Smooth muscle cell of the coronary artery (primary cell): Measurements from ENCODE around the gene PCDHGA5. TPM values are rescaled to one million over a fixed set of nuclear protein-coding genes. Genes with fewer than 3 reads are reported as not detected.

Source experiments
- total RNA-seq: library from RNA; depleted of rRNA; stranded (reverse); fragments of >200 nt; gene quantifications from 2 replicates; pipeline ENCODE4 v1.2.3, GENCODE V29; 2014; ENCODE audit warnings: low replicate concordance

Gene PCDHGA5
- total RNA-seq, 1 donor from 2014 or later: 0.98 TPM

DNA sequence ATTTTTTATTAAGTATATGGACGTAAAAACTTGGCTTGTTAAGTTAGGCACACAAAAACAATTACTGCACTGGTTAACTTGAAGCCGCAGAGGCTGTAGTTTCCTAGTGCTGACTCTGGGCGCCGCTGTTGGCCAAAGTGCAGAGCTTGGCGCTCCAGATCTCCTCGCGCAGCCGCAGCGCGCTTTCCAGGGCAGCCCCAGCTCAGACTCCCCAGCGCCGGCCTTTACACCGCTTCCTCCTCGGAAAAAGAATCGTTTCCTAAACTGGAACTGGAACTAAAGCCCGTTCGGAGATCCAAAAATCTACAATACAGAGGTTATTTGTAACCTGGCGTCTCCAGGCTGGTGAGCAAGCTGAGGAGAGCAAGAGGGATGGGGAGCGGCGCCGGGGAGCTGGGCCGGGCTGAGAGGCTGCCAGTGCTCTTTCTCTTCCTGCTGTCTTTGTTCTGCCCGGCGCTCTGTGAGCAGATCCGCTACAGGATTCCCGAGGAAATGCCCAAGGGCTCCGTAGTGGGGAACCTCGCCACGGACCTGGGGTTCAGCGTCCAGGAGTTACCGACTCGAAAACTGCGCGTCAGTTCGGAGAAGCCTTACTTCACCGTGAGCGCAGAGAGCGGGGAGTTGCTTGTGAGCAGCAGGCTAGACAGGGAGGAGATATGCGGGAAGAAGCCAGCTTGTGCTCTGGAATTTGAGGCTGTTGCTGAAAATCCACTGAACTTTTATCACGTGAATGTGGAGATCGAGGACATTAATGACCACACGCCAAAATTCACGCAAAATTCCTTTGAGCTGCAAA is 34.0 kb downstream of the PCDHGA5 start, which contains the start of gene PCDHGB5:
Gene PCDHGB5 (plus strand): TSS at position 192 of the 796 bp plus-strand sequence. CDS start 181 bp downstream, at position 373.

DNA sequence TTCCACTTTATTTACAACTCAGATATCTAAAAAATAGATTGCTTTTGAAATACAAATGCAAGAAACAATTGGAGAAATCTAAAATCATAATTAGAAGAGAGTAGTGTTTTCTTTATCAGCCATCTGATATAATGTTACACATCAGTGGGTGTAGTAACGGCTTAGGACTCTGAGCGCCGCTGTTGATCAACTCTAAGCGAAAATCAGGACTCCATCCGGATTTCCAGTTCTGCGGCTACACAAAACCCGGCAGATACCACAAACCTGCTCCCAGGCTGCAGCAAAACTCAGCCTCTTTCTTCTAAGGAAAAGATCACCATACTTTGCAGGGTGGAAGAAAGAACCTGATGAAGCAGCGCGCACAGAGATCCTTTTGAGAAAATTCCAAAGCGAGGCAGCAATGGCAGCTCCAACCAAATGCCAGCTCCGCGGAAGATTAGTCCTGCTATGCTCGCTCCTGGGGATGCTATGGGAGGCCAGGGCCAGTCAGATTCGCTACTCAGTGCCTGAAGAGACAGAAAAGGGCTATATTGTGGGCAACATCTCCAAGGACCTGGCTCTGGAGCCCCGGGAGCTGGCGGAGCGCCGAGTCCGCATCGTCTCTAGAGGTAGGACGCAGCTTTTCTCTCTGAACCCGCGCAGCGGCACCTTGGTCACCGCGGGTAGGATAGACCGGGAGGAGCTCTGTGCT is 38.7 kb downstream of the PCDHGA5 start, which contains the start of gene PCDHGA9:
Gene PCDHGA9 (plus strand): TSS at position 226 of the 691 bp plus-strand sequence. CDS start 175 bp downstream, at position 401.

DNA sequence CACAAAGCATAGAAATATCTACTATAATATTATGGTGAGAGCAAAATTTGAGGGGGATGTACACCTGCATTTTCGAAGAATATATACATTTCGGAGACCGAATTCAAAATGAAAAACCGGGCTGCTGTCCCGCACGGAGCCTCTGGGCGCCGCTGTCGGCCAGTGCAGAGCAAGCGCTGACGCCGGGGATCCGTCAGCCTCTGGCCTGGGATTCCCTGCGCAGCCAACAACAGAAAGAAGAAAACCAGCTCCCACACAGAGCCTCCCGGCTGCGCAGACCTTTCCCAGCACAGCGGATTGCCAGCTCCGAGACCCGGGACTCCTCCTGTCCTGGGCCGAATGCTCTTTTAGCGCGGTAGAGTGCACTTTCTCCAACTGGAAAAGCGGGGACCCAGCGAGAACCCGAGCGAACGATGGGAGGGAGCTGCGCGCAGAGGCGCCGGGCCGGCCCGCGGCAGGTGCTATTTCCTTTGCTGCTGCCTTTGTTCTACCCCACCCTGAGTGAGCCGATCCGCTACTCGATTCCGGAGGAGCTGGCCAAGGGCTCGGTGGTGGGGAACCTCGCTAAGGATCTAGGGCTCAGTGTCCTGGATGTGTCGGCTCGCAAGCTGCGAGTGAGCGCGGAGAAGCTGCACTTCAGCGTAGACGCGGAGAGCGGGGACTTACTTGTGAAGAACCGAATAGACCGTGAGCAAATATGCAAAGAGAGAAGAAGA is 44.0 kb downstream of the PCDHGA5 start, which contains the start of gene PCDHGB6:
Gene PCDHGB6 (plus strand): TSS at position 232 of the 716 bp plus-strand sequence. CDS start 182 bp downstream, at position 414.

DNA sequence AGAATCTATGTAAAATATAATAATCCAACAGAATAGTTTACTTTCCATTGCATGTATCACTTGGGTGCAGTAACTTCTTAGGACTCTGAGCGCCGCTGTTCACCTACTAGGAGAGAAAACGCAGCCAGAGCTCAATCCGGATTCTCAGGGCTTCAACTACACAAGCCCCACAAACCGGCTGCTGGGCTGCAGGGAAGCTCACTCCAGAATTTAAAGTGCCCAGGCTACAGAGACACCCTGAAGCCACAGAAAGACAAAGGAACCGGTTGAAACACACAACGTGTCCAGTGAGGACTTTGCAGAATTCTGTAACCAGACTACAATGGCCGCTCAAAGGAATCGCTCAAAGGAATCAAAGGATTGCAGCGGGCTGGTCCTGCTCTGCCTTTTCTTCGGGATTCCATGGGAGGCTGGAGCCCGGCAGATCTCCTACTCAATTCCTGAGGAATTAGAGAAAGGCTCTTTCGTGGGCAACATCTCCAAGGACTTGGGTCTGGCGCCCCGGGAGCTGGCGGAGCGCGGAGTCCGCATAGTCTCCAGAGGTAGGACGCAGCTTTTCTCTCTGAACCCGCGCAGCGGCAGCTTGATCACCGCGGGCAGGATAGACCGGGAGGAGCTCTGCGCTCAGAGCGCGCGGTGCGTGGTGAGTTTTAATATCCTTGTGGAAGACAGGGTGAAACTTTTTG is 49.0 kb downstream of the PCDHGA5 start, which contains the start of gene PCDHGA10:
Gene PCDHGA10 (plus strand): TSS at position 134 of the 686 bp plus-strand sequence. CDS start 189 bp downstream, at position 323.

Other genes with a start within 250 kb of the PCDHGA5 start
- gene PCDHB4, start 242.3 kb upstream of the PCDHGA5 start, total RNA-seq: 0.08 and 0.23 TPM in 2 replicates
- gene PCDHB5, start 229.0 kb upstream of the PCDHGA5 start, total RNA-seq: 2.3 and 3.7 TPM in 2 replicates
- gene PCDHB6, start 214.1 kb upstream of the PCDHGA5 start, total RNA-seq: 0.08 TPM in 1 of 2 replicates, not detected in the other
- gene PCDHB7, start 191.5 kb upstream of the PCDHGA5 start, total RNA-seq: 0.30 and 0.47 TPM in 2 replicates
- 0.23 and 0.35 TPM in 2 replicates for gene PCDHB8, start 186.4 kb upstream of the PCDHGA5 start, total RNA-seq
- 0.23 and 0.70 TPM in 2 replicates for gene PCDHB16, start 181.8 kb upstream of the PCDHGA5 start, total RNA-seq
- gene PCDHB9, start 177.0 kb upstream of the PCDHGA5 start, total RNA-seq: 0.12 and 0.30 TPM in 2 replicates
- 0.59 and 0.68 TPM in 2 replicates for gene PCDHB10, start 171.8 kb upstream of the PCDHGA5 start, total RNA-seq
- gene PCDHB11, start 164.5 kb upstream of the PCDHGA5 start, total RNA-seq: 0.38 and 0.70 TPM in 2 replicates
- 0.15 and 0.23 TPM in 2 replicates for gene PCDHB12, start 155.4 kb upstream of the PCDHGA5 start, total RNA-seq
- gene PCDHB13, start 150.2 kb upstream of the PCDHGA5 start, total RNA-seq: 0.59 and 0.75 TPM in 2 replicates
- gene PCDHB14, start 140.8 kb upstream of the PCDHGA5 start, total RNA-seq: 0.59 and 2.1 TPM in 2 replicates
- 0.70 and 1.2 TPM in 2 replicates for gene PCDHB15, start 118.8 kb upstream of the PCDHGA5 start, total RNA-seq
- 0.23 TPM in 1 of 2 replicates, not detected in the other for gene SLC25A2, start 60.1 kb upstream of the PCDHGA5 start, total RNA-seq
- gene TAF7, start 43.4 kb upstream of the PCDHGA5 start, total RNA-seq: 69.5 and 80.4 TPM in 2 replicates
- gene PCDHGA1, start 33.6 kb upstream of the PCDHGA5 start, total RNA-seq: 0.75 and 1.3 TPM in 2 replicates
- 1.2 and 1.7 TPM in 2 replicates for gene PCDHGA2, start 25.4 kb upstream of the PCDHGA5 start, total RNA-seq
- gene PCDHGA3, start 20.3 kb upstream of the PCDHGA5 start, total RNA-seq: 0.23 and 0.98 TPM in 2 replicates
- 1.5 and 2.4 TPM in 2 replicates for gene PCDHGB1, start 14.1 kb upstream of the PCDHGA5 start, total RNA-seq
- 3.2 and 4.4 TPM in 2 replicates for gene PCDHGA4, start 9.1 kb upstream of the PCDHGA5 start, total RNA-seq
- gene PCDHGB2, start 4.2 kb upstream of the PCDHGA5 start, total RNA-seq: 1.6 and 2.0 TPM in 2 replicates
- 3.5 and 5.6 TPM in 2 replicates for gene PCDHGB3, start 6.1 kb downstream of the PCDHGA5 start, total RNA-seq
- gene PCDHGA6, start 9.7 kb downstream of the PCDHGA5 start, total RNA-seq: 2.2 and 2.3 TPM in 2 replicates
- gene PCDHGA7, start 18.6 kb downstream of the PCDHGA5 start, total RNA-seq: 2.3 and 2.8 TPM in 2 replicates
- 22.8 and 23.2 TPM in 2 replicates for gene PCDHGB4, start 23.5 kb downstream of the PCDHGA5 start, total RNA-seq
- 2.0 and 4.0 TPM in 2 replicates for gene PCDHGA8, start 28.5 kb downstream of the PCDHGA5 start, total RNA-seq
- gene PCDHGB5, start 33.8 kb downstream of the PCDHGA5 start, total RNA-seq: 11.5 and 16.9 TPM in 2 replicates
- gene PCDHGA9, start 38.6 kb downstream of the PCDHGA5 start, total RNA-seq: 1.7 and 2.8 TPM in 2 replicates
- 1.9 and 3.5 TPM in 2 replicates for gene PCDHGB6, start 43.9 kb downstream of the PCDHGA5 start, total RNA-seq
- gene PCDHGA10, start 48.8 kb downstream of the PCDHGA5 start, total RNA-seq: 2.6 and 4.2 TPM in 2 replicates
- gene PCDHGB7, start 53.5 kb downstream of the PCDHGA5 start, total RNA-seq: 6.7 and 7.3 TPM in 2 replicates
- 4.7 and 7.1 TPM in 2 replicates for gene PCDHGA11, start 56.9 kb downstream of the PCDHGA5 start, total RNA-seq
- gene PCDHGA12, start 66.3 kb downstream of the PCDHGA5 start, total RNA-seq: 5.8 and 9.9 TPM in 2 replicates
- gene PCDHGC3, start 111.8 kb downstream of the PCDHGA5 start, total RNA-seq: 29.7 and 39.8 TPM in 2 replicates
- 0.90 and 2.5 TPM in 2 replicates for gene PCDHGC4, start 120.9 kb downstream of the PCDHGA5 start, total RNA-seq
- 1.4 and 1.8 TPM in 2 replicates for gene PCDHGC5, start 124.9 kb downstream of the PCDHGA5 start, total RNA-seq